DND-41 (cell line): ENCODE measurements around the gene SLC37A3.

ENCODE experiments used
- ATAC-seq: fragments of 200-7000 bp; cut with Tn5 transposase; 3 replicates; pipeline ENCODE4 v1.9.1; 2021; ENCODE audit warnings: low read depth; ENCODE audit not compliant: insufficient read depth
- DNase-seq: peaks from one replicate; pipeline ENCODE4 v3.0.0-alpha.2; 2020
- H2AFZ ChIP-seq: 2 replicates; pipeline ENCODE4 v1.6.0; 2012; ENCODE audit warnings: low read depth, low read length
- H3K27ac ChIP-seq: 2 replicates; pipeline ENCODE4 v1.5.1; 2012; ENCODE audit warnings: low read length, inconsistent platforms
- H3K27me3 ChIP-seq: fragments of 200-600 bp; sonication (generic); 2 replicates; pipeline ENCODE4 v1.6.0; 2012; ENCODE audit warnings: low read length, mild to moderate bottlenecking, inconsistent platforms; ENCODE audit not compliant: insufficient read depth, poor library complexity
- H3K36me3 ChIP-seq: 2 replicates; pipeline ENCODE4 v1.5.1; 2012; ENCODE audit warnings: low read length, inconsistent platforms; ENCODE audit not compliant: insufficient read depth
- H3K4me1 ChIP-seq: 2 replicates; pipeline ENCODE4 v1.5.1; 2012; ENCODE audit warnings: mild to moderate bottlenecking, low read length; ENCODE audit not compliant: insufficient read depth
- H3K4me2 ChIP-seq: 2 replicates; pipeline ENCODE4 v1.6.0; 2012; ENCODE audit warnings: mild to moderate bottlenecking, moderate library complexity, low read length, inconsistent platforms; ENCODE audit not compliant: insufficient read depth
- H3K4me3 ChIP-seq, 2 experiments: fragments of 200-600 bp in 1 of 2; shearing (Covaris generic) in 1 of 2; 2 replicates each; pipeline ENCODE4 v1.5.1; 2012 to 2016; ENCODE audit warnings: inconsistent platforms in 2 of 2, low read length in 2 of 2, mild to moderate bottlenecking in 2 of 2, low read depth in 1 of 2, moderate library complexity in 1 of 2
- H3K79me2 ChIP-seq: 2 replicates; pipeline ENCODE4 v1.6.0; 2012; ENCODE audit warnings: low read length, inconsistent platforms; ENCODE audit not compliant: insufficient read depth
- H3K9ac ChIP-seq: 2 replicates; pipeline ENCODE4 v1.6.0; 2012; ENCODE audit warnings: low read depth, mild to moderate bottlenecking, inconsistent platforms, low read length, moderate library complexity
- H3K9me3 ChIP-seq: 2 replicates; pipeline ENCODE4 v1.5.1; 2012; ENCODE audit warnings: low read length, moderate library complexity, mild to moderate bottlenecking, inconsistent platforms; ENCODE audit not compliant: insufficient read depth, severe bottlenecking
- H4K20me1 ChIP-seq: 2 replicates; pipeline ENCODE4 v1.6.0; 2012; ENCODE audit warnings: low read length; ENCODE audit not compliant: insufficient read depth
- EZH2 ChIP-seq: IDR thresholded peaks from 3 replicates; pipeline ENCODE4 v1.6.1; 2012; ENCODE audit warnings: borderline replicate concordance, low read depth, mild to moderate bottlenecking, moderate library complexity, low read length, inconsistent platforms; ENCODE audit not compliant: severe bottlenecking
- TF ChIP-seq, protein P1 (sequence below): IDR thresholded peaks from 2 replicates; pipeline ENCODE4 v1.5.1; 2012; ENCODE audit warnings: borderline replicate concordance, low read length, moderate library complexity, mild to moderate bottlenecking; ENCODE audit not compliant: poor library complexity, severe bottlenecking; ENCODE audit errors: extremely low read depth

The SLC37A3 gene

GRCh38 chr7:140403878-140404564 lies 5.7 kb upstream of the SLC37A3 start, which contains the start of gene RAB19:
RAB19 (plus strand) TSS chr7:140404058; CDS start chr7:140407647, 3,589 bp downstream.
- no peak within 1 kb of the TSS; the same call in 1 of the 2 replicates for H3K9ac ChIP-seq

DNA sequence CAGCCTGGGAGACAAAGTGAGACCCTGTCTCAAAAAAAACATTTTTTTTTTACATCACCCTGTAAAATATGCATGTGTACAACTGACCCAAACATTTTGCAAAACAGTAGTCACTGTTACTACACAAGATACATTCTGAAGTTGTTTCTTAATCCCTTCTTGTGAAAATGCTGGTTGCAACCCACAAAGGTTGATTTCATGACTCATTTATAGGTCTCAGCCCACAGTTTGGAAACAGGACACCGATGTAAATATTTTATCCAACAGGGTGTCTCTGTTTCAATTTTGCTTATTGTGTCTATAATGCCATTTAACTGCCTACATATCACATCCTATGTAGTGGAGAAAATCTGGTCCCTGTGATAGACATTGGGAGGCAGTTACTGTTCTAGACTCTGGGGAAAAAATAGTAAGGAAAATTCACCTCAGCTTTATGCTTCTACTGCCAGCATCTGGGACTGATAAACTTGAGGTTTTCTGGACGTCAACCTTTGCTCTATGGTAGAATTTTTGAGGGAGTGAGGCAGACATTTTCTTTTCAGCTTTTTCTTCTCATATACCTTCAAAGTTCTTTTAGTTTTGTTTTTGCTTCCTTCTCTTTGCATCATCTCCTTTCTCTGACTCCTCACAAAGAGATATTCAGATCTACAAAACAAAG lies 4.0 kb upstream of the SLC37A3 start:
- Histone ChIP-seq H3K27ac (no peak overlapping the region), H4K20me1 (no peaks in the 10 kb centered on the region), H3K27me3 (no peaks in the 10 kb centered on the region), H3K79me2 (peaks cover 11% of the 10 kb centered on the region), H2AFZ (no peak overlapping the region), H3K9me3 (no peaks in the 10 kb centered on the region), H3K36me3 (no peaks in the 10 kb centered on the region), H3K4me1 (peaks cover 24% of the 10 kb centered on the region), H3K9ac (no peak overlapping the region), H3K4me3 (no peak overlapping the region), H3K4me2 (no peak overlapping the region)
- ATAC-seq (no peak), DNase-seq (no peak)
- no peak for TF ChIP-seq EZH2
- TF ChIP-seq, protein P1, sequence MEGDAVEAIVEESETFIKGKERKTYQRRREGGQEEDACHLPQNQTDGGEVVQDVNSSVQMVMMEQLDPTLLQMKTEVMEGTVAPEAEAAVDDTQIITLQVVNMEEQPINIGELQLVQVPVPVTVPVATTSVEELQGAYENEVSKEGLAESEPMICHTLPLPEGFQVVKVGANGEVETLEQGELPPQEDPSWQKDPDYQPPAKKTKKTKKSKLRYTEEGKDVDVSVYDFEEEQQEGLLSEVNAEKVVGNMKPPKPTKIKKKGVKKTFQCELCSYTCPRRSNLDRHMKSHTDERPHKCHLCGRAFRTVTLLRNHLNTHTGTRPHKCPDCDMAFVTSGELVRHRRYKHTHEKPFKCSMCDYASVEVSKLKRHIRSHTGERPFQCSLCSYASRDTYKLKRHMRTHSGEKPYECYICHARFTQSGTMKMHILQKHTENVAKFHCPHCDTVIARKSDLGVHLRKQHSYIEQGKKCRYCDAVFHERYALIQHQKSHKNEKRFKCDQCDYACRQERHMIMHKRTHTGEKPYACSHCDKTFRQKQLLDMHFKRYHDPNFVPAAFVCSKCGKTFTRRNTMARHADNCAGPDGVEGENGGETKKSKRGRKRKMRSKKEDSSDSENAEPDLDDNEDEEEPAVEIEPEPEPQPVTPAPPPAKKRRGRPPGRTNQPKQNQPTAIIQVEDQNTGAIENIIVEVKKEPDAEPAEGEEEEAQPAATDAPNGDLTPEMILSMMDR, result no peak

More at GRCh38 chr7:140403878-140404564, 5.7 kb upstream of the SLC37A3 start, which contains the start of gene RAB19:
- Histone ChIP-seq H3K27ac (peak within 1 kb of the TSS; percentile 52), H3K4me2 (peak within 1 kb of the TSS; percentile 56), H3K9me3 (no peaks in the 10 kb centered on the region), H3K4me3 (0 out of 4 replicates have a peak within 1 kb of the TSS, but pooled peaks of 1 of the 2 experiments have one; percentile 12), H3K4me1 (peaks cover 14% of the 10 kb centered on the region), H3K79me2 (no peaks in the 10 kb centered on the region), H2AFZ (peak within 1 kb of the TSS; percentile 57), H3K27me3 (no peaks in the 10 kb centered on the region), H4K20me1 (no peaks in the 10 kb centered on the region), H3K36me3 (no peaks in the 10 kb centered on the region)
- TF ChIP-seq, protein P1, result no peak
- TF ChIP-seq EZH2, result no peak
- DNase-seq (peak; percentile 14), ATAC-seq (peak; percentile 83)

- H4K20me1 ChIP-seq, result no peaks in the 10 kb centered on the region
- no peak for ATAC-seq
- no peak overlapping the region for H3K4me3 ChIP-seq
- no peaks in the 10 kb centered on the region for H3K9me3 ChIP-seq
- H3K9ac ChIP-seq, result no peak overlapping the region
- H3K36me3 ChIP-seq, result no peaks in the 10 kb centered on the region
- H3K79me2 ChIP-seq, result peaks cover 30% of the 10 kb centered on the region
- no peak overlapping the region for H3K4me2 ChIP-seq
- H3K4me1 ChIP-seq, result peaks cover 39% of the 10 kb centered on the region
- DNase-seq, result no peak
- no peak overlapping the region for H3K27ac ChIP-seq
- no peaks in the 10 kb centered on the region for H3K27me3 ChIP-seq
- H2AFZ ChIP-seq, result no peak overlapping the region
- TF ChIP-seq, protein P1, result no peak
- TF ChIP-seq EZH2, result no peak
Measured at GRCh38 chr7:140400381-140400780, 2.1 kb upstream of the SLC37A3 start.
